A549 (cell line): ENCODE data around the gene PRKG1.

ENCODE experiments used
- PBX3 ChIP-seq: IDR thresholded peaks from 2 replicates; pipeline ENCODE4 v1.6.1; 2012
- TF ChIP-seq, protein P1 (sequence below): fragments of >200 bp; sonication (Bioruptor Twin); formaldehyde crosslinking; IDR thresholded peaks from 3 replicates; pipeline ENCODE4 v1.5.1; 2016

DNA sequence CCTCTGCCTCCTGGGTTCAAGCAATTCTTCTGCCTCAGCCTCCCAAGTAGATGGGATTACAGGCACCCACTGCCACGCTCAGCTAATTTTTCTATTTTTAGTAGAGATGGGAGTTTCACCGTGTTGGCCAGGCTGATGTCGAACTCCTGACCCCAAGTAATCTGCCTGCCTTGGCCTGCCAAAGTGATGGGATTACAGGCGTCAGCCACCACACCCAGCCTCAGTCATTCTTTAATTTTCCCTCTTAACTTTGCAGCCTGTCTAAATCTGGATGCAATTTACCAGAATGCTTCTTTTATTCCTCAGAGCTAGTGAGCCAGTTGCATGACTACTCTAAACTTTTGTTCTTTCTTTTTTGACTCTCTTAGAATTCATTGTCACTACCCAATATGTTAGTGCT, 715.6 kb downstream of the PRKG1 start:
- TF ChIP-seq, protein P1, sequence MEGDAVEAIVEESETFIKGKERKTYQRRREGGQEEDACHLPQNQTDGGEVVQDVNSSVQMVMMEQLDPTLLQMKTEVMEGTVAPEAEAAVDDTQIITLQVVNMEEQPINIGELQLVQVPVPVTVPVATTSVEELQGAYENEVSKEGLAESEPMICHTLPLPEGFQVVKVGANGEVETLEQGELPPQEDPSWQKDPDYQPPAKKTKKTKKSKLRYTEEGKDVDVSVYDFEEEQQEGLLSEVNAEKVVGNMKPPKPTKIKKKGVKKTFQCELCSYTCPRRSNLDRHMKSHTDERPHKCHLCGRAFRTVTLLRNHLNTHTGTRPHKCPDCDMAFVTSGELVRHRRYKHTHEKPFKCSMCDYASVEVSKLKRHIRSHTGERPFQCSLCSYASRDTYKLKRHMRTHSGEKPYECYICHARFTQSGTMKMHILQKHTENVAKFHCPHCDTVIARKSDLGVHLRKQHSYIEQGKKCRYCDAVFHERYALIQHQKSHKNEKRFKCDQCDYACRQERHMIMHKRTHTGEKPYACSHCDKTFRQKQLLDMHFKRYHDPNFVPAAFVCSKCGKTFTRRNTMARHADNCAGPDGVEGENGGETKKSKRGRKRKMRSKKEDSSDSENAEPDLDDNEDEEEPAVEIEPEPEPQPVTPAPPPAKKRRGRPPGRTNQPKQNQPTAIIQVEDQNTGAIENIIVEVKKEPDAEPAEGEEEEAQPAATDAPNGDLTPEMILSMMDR: no peak
- TF ChIP-seq PBX3: no peak
